Astrocyte of the cerebellum (primary cell): ENCODE measurements around the gene ORC3.
"Not testable (repeated sequence)": the region's sequence is repeated elsewhere in the genome, so short reads cannot be mapped to it uniquely, and the experiment has no call there.

ENCODE experiments used
- DNase-seq: peaks from one replicate; pipeline ENCODE4 v3.0.0-alpha.2; 2011; ENCODE audit warnings: low read depth
- H3K4me3 ChIP-seq: 2 replicates; pipeline ENCODE4 v1.5.1; 2011; ENCODE audit warnings: mild to moderate bottlenecking, low read depth, low read length, moderate library complexity
- CTCF ChIP-seq: IDR thresholded peaks from 2 replicates; pipeline ENCODE4 v1.5.1; 2012; ENCODE audit warnings: low read length, low read depth, moderate library complexity, mild to moderate bottlenecking; ENCODE audit errors: missing control alignments
- in situ Hi-C: cut with HindIII; loops from 2 replicates; pipeline ENCODE4 v1.10.0; 2017; ENCODE audit warnings: low sequenced_read_pairs

Gene ORC3

GRCh38 chr6:87683890-87684289, 94.0 kb downstream of the ORC3 start:
- no peak for DNase-seq
- no peak for TF ChIP-seq CTCF
- in situ Hi-C loops, result no loop called here
- no peak overlapping the region for H3K4me3 ChIP-seq

GRCh38 chr6:87684895-87685654, 95.1 kb downstream of the ORC3 start:
- in situ Hi-C loops, result no loop called here
- H3K4me3 ChIP-seq, result no peak overlapping the region
- no peak for DNase-seq
- TF ChIP-seq CTCF, result no peak

- in situ Hi-C loops, H3K4me3 ChIP-seq, DNase-seq: not testable (repeated sequence)
Observed at GRCh38 chr6:87686636-87687205, 96.8 kb downstream of the ORC3 start.

- DNase-seq, result no peak
Observed at GRCh38 chr6:87687296-87687695, 97.4 kb downstream of the ORC3 start.

GRCh38 chr6:87687893-87688292, 98.0 kb downstream of the ORC3 start:
- H3K4me3 ChIP-seq, in situ Hi-C loops, DNase-seq: not testable (repeated sequence)

More at GRCh38 chr6:87687296-87687695, 97.4 kb downstream of the ORC3 start:
- in situ Hi-C loops, result no loop called here
- no peak overlapping the region for H3K4me3 ChIP-seq
- no peak for TF ChIP-seq CTCF

- H3K4me3 ChIP-seq, result no peak overlapping the region
- in situ Hi-C loops, result no loop called here
- DNase-seq, result no peak
- no peak for TF ChIP-seq CTCF
Observed at GRCh38 chr6:87690441-87690840, 100.5 kb downstream of the ORC3 start.

- no peak for TF ChIP-seq CTCF
- DNase-seq, result no peak
- in situ Hi-C loops, result no loop called here
- no peak overlapping the region for H3K4me3 ChIP-seq
Observed at GRCh38 chr6:87692086-87692485, 102.2 kb downstream of the ORC3 start.

GRCh38 chr6:87696817-87697216, 106.9 kb downstream of the ORC3 start:
- H3K4me3 ChIP-seq, DNase-seq, in situ Hi-C loops: not testable (repeated sequence)
